Urinary bladder (tissue), 4 donors: ENCODE measurements around the gene CA5A. TPM values are rescaled to one million over a fixed set of nuclear protein-coding genes. Genes with fewer than 3 reads are reported as not detected.

Experiments used
- DNase-seq: peaks from one replicate; pipeline ENCODE4 v3.0.0-alpha.2; 2015; ENCODE audit errors: extremely low spot score
- H3K27ac ChIP-seq: one replicate; pipeline ENCODE4 v1.5.1; 2013; ENCODE audit warnings: low read depth, mild to moderate bottlenecking, moderate library complexity
- H3K36me3 ChIP-seq: one replicate; pipeline ENCODE4 v1.6.1; 2013; ENCODE audit warnings: mild to moderate bottlenecking, moderate library complexity; ENCODE audit not compliant: insufficient read depth
- H3K4me1 ChIP-seq: one replicate; pipeline ENCODE4 v1.6.1; 2013; ENCODE audit warnings: mild to moderate bottlenecking, moderate library complexity; ENCODE audit not compliant: insufficient read depth
- H3K4me3 ChIP-seq: one replicate; pipeline ENCODE4 v1.5.1; 2013; ENCODE audit warnings: low read depth, low read length
- WGBS: extraction: QIAGEN DNeasy Blood & Tissue Kit; methylation state at CpG from one replicate; pipeline ENCODE4 v1.1.7; 2013; 5-methylcytosine and 5-hydroxymethylcytosine counted together
- polyA plus RNA-seq: library from polyadenylated mRNA; stranded (reverse); fragments of 200-250 nt; gene quantifications from one replicate; pipeline ENCODE4 v1.2.3, GENCODE V29; 2013
- small RNA-seq: library from RNA; depleted of rRNA; stranded (forward); fragments of <200 nt; gene quantifications from one replicate; pipeline ENCODE3, GENCODE V24; 2014
- total RNA-seq: library from RNA; depleted of rRNA; stranded (reverse); fragments of >200 nt; gene quantifications from one replicate; pipeline ENCODE4 v1.2.3, GENCODE V29; 2014
- donor health status: healthy with polysubstance abuse.
- donor health status: healthy.

CA5A gene
- total and polyA plus RNA-seq, 2 donors, result not detected

DNA sequence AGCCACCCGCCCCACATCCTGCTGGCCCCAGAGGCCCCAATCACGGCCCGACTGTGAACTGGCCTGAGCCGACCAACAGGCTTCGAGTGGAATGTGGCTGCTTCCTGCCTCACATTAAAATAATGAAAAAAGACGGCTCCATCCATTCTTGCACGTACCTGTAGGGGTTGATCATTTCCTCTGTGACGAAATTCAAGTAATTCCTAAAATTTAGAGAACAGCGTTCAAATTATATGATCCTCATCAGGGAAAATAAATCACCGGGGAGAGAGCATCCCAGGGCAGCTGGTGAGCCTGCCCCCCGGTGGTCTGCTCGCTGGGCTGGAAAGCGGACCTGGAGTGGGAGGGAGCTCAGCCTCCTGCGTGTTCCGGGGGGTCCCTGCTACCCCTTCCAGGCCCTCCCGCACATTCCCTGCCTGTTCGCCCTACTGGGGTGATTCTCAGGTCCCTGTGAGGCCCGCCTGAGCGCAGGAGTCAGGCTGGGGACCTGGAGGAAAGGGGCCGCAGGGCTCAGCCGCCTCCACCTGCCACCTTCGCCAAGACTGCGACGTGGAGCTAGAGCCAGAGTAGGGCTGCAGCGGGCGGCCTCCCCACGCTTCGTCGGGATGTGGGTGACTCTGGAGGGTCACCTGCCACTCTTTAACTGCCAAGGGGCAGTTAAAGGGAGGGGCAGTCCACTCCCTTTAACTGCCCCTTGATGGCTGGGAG lies 95.9 kb downstream of the CA5A start:
- Histone ChIP-seq H3K27ac (no peak overlapping the region), H3K4me1 (no peaks in the 10 kb centered on the region), H3K4me3 (no peak overlapping the region), H3K36me3 (no peaks in the 10 kb centered on the region)
- WGBS, result 81% methylated on average over 29 of the region's 29 CpGs
- no peak for DNase-seq

DNA sequence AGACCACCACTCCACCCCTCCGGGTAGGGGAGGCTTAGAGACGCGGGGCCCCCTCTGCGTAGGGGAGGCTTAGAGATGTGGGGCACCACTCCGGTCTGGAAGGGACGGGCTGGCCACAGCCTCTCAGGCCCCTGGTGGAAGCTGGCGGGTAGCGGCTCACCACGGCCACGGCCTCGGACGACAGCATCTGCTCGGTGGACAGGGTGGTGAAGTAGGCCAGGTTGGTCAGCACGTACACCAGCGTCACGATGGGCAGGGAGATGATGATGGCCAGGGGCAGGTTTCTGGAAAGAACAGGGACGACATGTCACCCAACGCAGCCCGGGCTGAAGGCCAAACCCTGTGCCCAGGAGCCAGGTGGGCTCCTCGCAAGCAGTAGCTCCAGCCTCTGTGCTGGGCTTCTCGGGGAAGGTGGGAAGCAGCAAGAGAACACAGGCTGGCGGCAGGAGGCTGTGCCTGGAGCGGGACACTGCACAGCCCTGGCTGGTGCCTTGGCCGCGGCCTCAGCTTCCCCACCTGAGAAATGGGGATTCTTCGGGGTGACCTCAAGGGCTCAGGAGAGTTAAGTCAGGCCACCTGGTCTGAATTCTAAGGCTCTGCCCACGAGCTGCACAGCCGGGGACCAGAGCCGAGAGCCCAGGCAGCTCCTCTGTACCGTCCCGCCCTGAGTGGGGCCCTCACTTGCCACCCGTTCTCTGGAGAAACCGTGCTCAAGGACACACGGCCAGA lies 96.6 kb downstream of the CA5A start:
- no peak overlapping the region for H3K27ac ChIP-seq
- DNase-seq, result no peak
- WGBS, result 84% methylated on average over 34 of the region's 34 CpGs
- no peak overlapping the region for H3K4me3 ChIP-seq
- no peaks in the 10 kb centered on the region for H3K36me3 ChIP-seq
- no peaks in the 10 kb centered on the region for H3K4me1 ChIP-seq

DNA sequence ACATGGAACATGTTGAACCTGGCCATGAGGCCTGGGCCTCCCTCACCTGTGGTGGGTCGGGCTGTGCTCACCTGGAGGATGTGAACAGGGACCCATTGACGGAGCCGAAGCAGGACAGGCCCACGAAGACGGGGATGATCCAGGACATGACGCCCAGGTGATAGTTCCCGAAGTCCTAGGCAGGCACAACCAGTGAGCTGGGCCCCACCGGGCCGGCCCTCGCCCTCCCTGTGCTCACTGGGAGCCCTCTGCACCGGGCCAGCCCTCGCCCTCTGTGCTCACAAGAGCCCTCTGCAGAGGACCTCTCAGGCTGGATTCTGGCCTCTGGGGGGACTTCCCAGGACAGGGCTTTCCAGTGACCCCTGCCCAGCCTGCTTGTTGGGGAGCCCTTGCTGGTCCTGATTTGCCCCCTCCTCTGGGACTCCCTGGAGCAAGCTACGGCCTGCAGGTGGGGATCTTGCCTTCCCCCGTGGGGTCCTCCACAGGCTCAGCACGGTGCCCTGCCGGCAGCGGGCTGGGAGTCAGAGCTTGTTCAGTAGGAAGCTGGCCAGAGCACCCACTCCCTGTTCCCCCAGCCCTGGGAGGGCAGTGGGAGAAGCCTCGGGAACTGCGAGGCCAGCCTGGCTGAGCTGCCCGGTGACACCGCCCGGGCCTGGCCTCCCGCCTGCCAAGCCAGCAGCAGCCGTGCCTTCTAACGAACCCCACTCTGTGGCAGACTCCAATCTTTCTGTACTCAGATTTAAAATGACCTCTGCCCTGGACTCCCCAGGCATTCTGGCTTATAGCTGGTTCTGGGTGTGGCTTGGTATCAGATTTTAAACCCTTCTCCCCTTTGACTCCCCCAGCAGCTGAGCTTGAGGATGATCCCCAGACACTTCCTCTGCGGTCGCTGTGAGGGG lies 97.4 kb downstream of the CA5A start:
- 71% methylated on average over 27 of the region's 27 CpGs for WGBS
- no peaks in the 10 kb centered on the region for H3K36me3 ChIP-seq
- H3K27ac ChIP-seq, result no peak overlapping the region

More for the DNA sequence above, 97.4 kb downstream of the CA5A start:
- Histone ChIP-seq H3K4me3 (no peak overlapping the region), H3K4me1 (no peaks in the 10 kb centered on the region)
- no peak for DNase-seq

Small RNAs within 50 kb of the gene (small RNA-seq; reads per million reads assigned to genes)
- not detected for gene AC127455.1

Other genes with a start within 250 kb of the CA5A start
- 21.5 TPM for gene KLHDC4, start 170.5 kb downstream of the CA5A start, total RNA-seq
- 23.1 TPM for gene KLHDC4, start 170.5 kb downstream of the CA5A start, polyA plus RNA-seq
- gene SLC7A5, start 67.0 kb downstream of the CA5A start, total RNA-seq, result 3.2 TPM
- gene SLC7A5, start 67.0 kb downstream of the CA5A start, polyA plus RNA-seq, result 27.3 TPM
- 36.6 TPM for gene BANP, start 14.9 kb upstream of the CA5A start, total RNA-seq
- gene BANP, start 14.9 kb upstream of the CA5A start, polyA plus RNA-seq, result 13.8 TPM